GM23248 (cell line): ENCODE measurements around the gene ABLIM2.

ENCODE experiments used
- EZH2 ChIP-seq: fragments of 200-600 bp; sonication (generic); IDR thresholded peaks from 2 replicates; pipeline ENCODE4 v1.6.1; 2018; ENCODE audit warnings: antibody characterized with exemption, mild to moderate bottlenecking; ENCODE audit not compliant: insufficient read depth, poor library complexity, severe bottlenecking
- EZH2phosphoT487 ChIP-seq: fragments of 200-600 bp; sonication (generic); IDR thresholded peaks from 2 replicates; pipeline ENCODE4 v1.6.1; 2018; ENCODE audit warnings: antibody characterized with exemption, moderate library complexity, mild to moderate bottlenecking, low read depth; ENCODE audit not compliant: insufficient read depth

DNA sequence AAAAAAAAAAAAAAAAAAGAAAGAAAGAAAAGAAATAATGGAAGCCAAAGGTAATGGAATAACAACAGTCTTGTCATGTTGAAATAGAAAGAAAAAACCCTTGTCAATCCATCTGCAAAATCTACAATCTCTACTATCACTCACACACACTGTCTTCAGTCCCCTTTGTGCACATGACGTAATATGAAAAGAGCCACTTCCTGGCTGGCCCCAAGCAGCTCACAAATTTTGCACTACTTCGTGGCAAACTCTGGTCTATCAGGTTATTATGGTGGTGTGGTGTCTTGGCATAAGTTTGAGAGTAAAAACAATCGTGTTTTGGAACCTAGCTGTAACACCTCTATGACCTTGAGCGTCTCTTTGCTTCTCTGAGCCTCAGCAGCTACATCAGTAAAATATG, 210.7 kb downstream of the ABLIM2 start:
- TF ChIP-seq EZH2phosphoT487, result no peak
- no peak for TF ChIP-seq EZH2
